ENCODE results near the gene SELENOM.

DNA sequence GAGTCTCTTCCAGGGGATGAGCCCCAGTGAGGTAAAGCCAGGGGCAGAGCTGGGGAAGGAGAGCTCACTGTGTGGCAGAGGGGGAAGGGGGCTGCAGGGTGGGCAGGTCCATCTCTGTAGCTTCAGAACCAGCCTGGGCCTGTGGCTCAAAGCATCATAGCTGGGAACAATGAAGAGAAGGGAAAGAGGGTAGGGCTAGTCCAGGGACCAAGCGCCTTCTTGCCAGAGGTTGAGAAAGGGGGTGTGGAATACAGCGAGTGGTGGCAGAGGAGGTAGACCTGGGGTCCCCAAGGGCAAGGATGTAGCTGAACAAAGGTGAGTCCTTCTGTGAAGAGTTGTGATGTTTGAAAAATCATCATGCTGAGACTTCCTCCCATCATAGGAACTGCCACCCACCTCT, 34.2 kb upstream of the SELENOM start:
- TF ChIP-seq CREM (CRISPR knock-in tag; IDR thresholded peaks at IDR 0.05) = no peak
- TF ChIP-seq, protein P1, sequence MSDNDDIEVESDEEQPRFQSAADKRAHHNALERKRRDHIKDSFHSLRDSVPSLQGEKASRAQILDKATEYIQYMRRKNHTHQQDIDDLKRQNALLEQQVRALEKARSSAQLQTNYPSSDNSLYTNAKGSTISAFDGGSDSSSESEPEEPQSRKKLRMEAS (CRISPR knock-in tag; IDR thresholded peaks at IDR 0.05) = no peak
- no peak for TF ChIP-seq NR2C2 (CRISPR knock-in tag; IDR thresholded peaks at IDR 0.05)
